ENCODE results near the gene ABHD8.

Gene ABHD8

GRCh38 chr19:17303167-17303939 lies at the start of gene ABHD8:
Gene ABHD8, minus strand, starts transcription at chr19:17303425. Its CDS starts 1,809 bp downstream, at chr19:17301616.
- peak; percentile 96 to 97 for DNase-seq

- DNase-seq, result no peak
These were observed 49.5 kb upstream of the ABHD8 start for GRCh38 chr19:17352608-17353280.

- DNase-seq, result no peak
These were observed 48.7 kb upstream of the ABHD8 start for GRCh38 chr19:17351815-17352435.

GRCh38 chr19:17348700-17349099 lies 45.5 kb upstream of the ABHD8 start:
- no peak for DNase-seq

- DNase-seq, result no peak
These were observed 44.7 kb upstream of the ABHD8 start for GRCh38 chr19:17347877-17348276.

GRCh38 chr19:17347361-17347760 lies 44.1 kb upstream of the ABHD8 start:
- DNase-seq, result no peak

- DNase-seq, result peak; percentile 85 to 89
These were observed 43.0 kb upstream of the ABHD8 start for GRCh38 chr19:17346109-17346671.

- no peak for DNase-seq
These were observed 38.6 kb upstream of the ABHD8 start for GRCh38 chr19:17341845-17342244.

- DNase-seq, result no peak
These were observed 38.2 kb upstream of the ABHD8 start for GRCh38 chr19:17341386-17341785.

GRCh38 chr19:17340871-17341357 lies 37.7 kb upstream of the ABHD8 start:
- DNase-seq, result no peak

GRCh38 chr19:17340302-17340870 lies 37.2 kb upstream of the ABHD8 start:
- DNase-seq, result peak in 1 of 2 experiments; percentile 41

- DNase-seq, result peak; percentile 72 to 76
These were observed 36.0 kb upstream of the ABHD8 start for GRCh38 chr19:17339088-17339741.

- DNase-seq, result no peak
These were observed 35.3 kb upstream of the ABHD8 start for GRCh38 chr19:17338433-17339078.

GRCh38 chr19:17337675-17338432 lies 34.6 kb upstream of the ABHD8 start:
- DNase-seq, result peak; percentile 57 to 65

- DNase-seq, result peak; percentile 97 to 98
These were observed 33.8 kb upstream of the ABHD8 start, which contains the start of gene GTPBP3 for GRCh38 chr19:17336872-17337674. Gene GTPBP3, plus strand, starts transcription at chr19:17337553. Its CDS starts 59 bp downstream, at chr19:17337612.

- DNase-seq, result no peak
These were observed 32.4 kb upstream of the ABHD8 start for GRCh38 chr19:17335575-17335974.

- DNase-seq, result peak; percentile 98 to 99
These were observed 31.5 kb upstream of the ABHD8 start, which contains the start of gene ANO8 for GRCh38 chr19:17334414-17335409. Gene ANO8, minus strand, starts transcription at chr19:17334855. Its CDS starts 185 bp downstream, at chr19:17334670.

- DNase-seq, result peak; percentile 81 to 84
These were observed 30.6 kb upstream of the ABHD8 start for GRCh38 chr19:17333611-17334413.
